GM18499 (cell line): Measurements from ENCODE around the gene SLC4A1AP.

Experiments used
- ATAC-seq: cut with Tn5 transposase; IDR thresholded peaks from one replicate; pipeline ENCODE4 v1.9.1; 2021; ENCODE audit warnings: moderate number of reproducible peaks; ENCODE audit not compliant: insufficient read depth, unreplicated experiment

Gene SLC4A1AP

DNA sequence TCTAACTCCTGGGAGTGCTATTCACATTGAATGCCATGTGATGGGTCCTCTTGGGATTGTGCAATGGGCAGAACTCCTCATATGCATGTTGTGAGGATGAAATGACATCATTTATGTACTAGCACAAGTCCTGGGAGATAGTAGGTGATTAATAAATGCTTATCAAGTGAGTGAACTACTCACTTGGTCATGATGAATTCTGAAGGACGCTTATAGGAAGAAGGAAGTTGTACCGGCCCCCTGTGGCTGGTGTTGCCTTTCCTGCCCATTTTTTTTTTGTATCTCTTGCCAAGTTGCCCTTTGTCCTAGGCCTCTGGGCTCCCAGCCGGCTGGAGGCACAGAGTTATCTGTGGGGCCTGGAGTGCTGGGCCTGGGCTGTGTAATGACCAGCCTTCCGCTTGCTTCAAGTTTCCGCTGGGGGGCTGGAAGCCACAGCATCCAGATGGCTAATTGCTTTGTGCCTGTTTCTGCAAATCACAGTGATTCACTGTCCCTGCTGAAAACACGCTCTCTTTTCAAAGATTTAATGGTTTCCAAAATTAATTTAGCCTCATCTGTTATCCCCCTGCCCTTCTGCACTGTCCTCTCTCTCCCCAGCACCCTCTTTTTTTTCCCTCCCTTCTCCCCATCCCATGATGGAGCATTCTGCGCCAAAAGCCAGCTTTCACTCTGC lies 74.1 kb downstream of the SLC4A1AP start:
- no peak for ATAC-seq

DNA sequence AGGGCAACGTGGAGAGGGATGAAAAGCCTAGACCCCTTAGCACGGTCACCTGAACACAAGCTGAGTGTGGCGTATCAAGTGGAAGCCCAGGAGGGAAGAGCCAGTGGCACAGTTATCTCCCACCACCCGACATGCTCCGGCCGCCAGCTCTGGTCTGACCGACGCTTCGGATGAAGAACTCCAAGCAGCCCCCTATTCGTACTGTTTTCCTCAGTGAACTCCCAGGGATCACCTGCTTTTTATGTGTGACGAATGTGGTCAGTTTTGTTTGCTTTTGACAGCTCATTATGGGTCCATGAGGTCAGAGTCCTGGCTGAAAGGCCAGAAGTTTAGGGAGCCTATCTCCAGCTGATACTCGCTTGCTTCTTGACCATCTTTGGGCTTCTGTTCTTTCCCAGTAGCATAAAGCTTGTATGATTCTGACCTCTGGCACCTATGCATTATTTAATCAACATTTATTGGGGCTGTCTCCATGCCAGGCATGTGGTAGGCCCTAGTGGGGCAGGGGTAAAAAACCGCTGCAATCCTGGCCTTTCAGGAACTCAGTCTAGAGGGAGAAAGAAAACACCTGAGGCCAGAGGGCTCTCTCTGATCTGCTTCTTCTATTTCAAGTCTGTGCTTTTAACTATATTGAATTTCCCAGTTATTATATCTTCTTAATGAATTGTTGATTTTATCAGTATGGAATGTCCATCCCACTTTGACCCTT lies 74.8 kb downstream of the SLC4A1AP start:
- ATAC-seq: no peak

DNA sequence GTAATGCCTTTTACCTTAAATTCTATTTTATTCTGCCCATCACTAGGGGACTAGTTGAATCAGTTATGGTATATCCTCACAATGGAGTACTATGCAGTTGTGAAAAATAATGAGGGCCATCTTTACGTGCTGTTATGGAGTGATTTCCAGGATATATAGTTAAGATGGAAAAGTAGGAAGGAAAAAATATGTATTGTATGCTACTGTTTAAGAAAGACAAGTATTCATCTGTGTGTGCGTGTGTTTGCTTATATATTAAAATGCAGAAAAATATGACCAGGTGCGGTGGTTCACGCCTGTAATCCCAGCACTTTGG lies 75.3 kb downstream of the SLC4A1AP start:
- no peak for ATAC-seq

DNA sequence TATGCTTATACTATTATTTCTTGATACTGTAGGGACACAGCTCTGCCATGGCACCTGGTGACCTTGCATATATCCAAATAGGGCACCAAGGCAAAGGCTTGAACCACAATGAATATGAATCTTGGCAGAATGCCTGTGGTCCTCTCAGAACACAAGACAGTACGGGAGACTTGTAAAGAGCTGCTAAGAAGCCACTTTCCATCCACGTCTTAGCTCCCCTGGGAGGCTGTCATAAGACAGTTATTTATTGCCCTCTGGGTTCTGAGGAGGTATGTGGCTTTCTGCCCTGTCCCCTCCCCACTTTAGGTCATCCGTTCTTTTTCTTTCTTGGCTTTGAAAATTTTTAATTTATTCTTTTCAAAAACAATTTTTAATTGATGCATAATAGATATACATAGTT lies 78.0 kb downstream of the SLC4A1AP start:
- no peak for ATAC-seq

DNA sequence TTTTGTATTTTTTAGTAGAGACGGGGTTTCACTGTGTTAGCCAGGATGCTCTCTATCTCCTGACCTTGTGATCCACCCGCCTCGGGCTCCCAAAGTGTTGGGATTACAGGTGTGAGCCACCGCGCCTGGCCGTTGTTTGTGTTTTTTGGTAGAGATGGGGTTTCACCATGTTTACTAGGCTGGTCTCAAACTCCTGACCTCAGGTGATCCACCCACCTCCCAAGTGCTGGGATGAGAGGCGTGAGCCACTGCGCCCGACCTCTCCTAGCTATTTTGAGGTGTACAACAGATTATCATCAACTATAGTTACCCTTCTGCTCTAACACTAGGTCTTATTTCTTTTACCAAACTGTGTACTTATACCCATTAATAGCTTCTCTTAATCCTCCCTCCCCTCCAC lies 78.9 kb downstream of the SLC4A1AP start:
- ATAC-seq: no peak
